Measurements from ENCODE around the gene KLHDC10. TPM values are rescaled to one million over a fixed set of nuclear protein-coding genes. Genes with fewer than 3 reads are reported as not detected.
A peak's percentile ranks its signal among the peaks of the same experiment; 100 is the strongest.

The KLHDC10 gene
- total and polyA plus RNA-seq, 2 of the 13 experiments (the other 11 are each of a cell fraction or from before 2014, with no cell fraction given), result 11.9 to 21.6 TPM

DNA sequence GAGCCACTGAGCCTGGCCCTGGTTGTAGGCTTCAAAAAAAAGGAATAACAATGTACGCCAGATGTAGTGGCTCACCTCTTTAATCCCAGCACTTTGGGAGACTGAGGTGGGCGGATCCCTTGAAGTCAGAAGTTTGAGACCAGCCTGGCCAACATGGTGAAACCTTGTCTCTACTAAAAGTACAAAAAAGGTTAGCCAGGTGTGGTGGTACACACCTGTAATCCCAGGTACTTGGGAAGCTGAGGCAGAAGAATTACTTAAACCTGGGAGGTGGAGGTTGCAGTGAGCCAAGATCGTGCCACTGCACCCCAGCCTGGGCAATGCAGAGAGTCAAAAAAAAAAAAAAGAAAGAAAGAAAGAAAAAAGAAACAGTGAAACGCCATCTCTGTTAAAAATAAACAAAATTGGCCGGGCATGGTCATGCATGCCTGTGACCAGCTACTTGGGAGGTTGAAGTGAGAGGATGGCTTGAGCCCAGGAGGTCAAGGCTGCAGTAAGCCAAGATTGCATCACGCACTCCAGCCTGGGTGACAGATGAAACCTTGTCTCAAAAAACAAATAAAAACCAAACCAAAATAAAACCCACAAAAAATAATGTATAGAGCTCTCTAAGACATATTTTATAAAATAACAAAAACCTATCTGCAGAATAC, 4.7 kb upstream of the KLHDC10 start (continued):
- TF ChIP-seq ZBTB40 (IDR thresholded peaks at IDR 0.05) (no peak), ZBTB40 (CRISPR knock-in tag; IDR thresholded peaks at IDR 0.05) (peak; percentile 54; the same call in 1 of the 2 replicates), SRSF1 (optimal IDR thresholded peaks at IDR 0.05; ENCODE audit: low read depth, low read length) (no peak), ZNF317 (CRISPR knock-in tag; IDR thresholded peaks at IDR 0.05) (no peak), IRF2 (CRISPR knock-in tag; IDR thresholded peaks at IDR 0.05) (0 out of 2 replicates have a peak, but pooled peaks have one; percentile 20), HOXD1 (CRISPR knock-in tag; IDR thresholded peaks at IDR 0.05) (no peak), GATAD1 (CRISPR knock-in tag; IDR thresholded peaks at IDR 0.05) (no peak), ZGPAT (CRISPR knock-in tag; IDR thresholded peaks at IDR 0.05) (no peak), PREB (CRISPR knock-in tag; IDR thresholded peaks at IDR 0.05) (no peak), KDM3A (CRISPR knock-in tag; IDR thresholded peaks at IDR 0.05; ENCODE audit: low read depth) (no peak), ZNF275 (CRISPR knock-in tag; IDR thresholded peaks at IDR 0.05; ENCODE audit: borderline replicate concordance) (no peak), THRA (CRISPR knock-in tag; IDR thresholded peaks at IDR 0.05; ENCODE audit: borderline replicate concordance) (peak; percentile 75; the same call in 1 of the 2 replicates), POLR2A (IDR thresholded peaks at IDR 0.05; ENCODE audit: insufficient read depth in 1 of 2, low read depth in 2 of 2, low read length in 2 of 2) (no peak), SALL2 (CRISPR knock-in tag; IDR thresholded peaks at IDR 0.05) (no peak), MED1 (CRISPR knock-in tag; IDR thresholded peaks at IDR 0.05) (peak; percentile 61; the same call in 1 of the 2 replicates)
